Endothelial cell (in vitro differentiated cells): ENCODE results near the gene SLC30A4. TPM values are rescaled to one million over a fixed set of nuclear protein-coding genes. Genes with fewer than 3 reads are reported as not detected.
"Not testable (repeated sequence)": the region's sequence is repeated elsewhere in the genome, so short reads cannot be mapped to it uniquely, and the experiment has no call there.

Experiments used
- DNase-seq: peaks from one replicate; pipeline ENCODE4 v3.0.0; 2021; ENCODE audit warnings: low spot score
- H3K27ac Mint-ChIP-seq: one replicate; pipeline ENCODE4 v1.8.0; 2021; ENCODE audit warnings: mixed read lengths, inconsistent platforms; ENCODE audit not compliant: unreplicated experiment
- H3K27me3 Mint-ChIP-seq: one replicate; pipeline ENCODE4 v1.8.0; 2021; ENCODE audit warnings: mild to moderate bottlenecking, moderate library complexity, mixed read lengths, inconsistent platforms; ENCODE audit not compliant: unreplicated experiment
- H3K36me3 Mint-ChIP-seq: one replicate; pipeline ENCODE4 v1.8.0; 2021; ENCODE audit warnings: mild to moderate bottlenecking, low read depth, mixed read lengths, inconsistent platforms; ENCODE audit not compliant: unreplicated experiment
- H3K4me1 Mint-ChIP-seq: one replicate; pipeline ENCODE4 v1.8.0; 2021; ENCODE audit warnings: mild to moderate bottlenecking, mixed read lengths, inconsistent platforms; ENCODE audit not compliant: unreplicated experiment
- H3K4me3 Mint-ChIP-seq: one replicate; pipeline ENCODE4 v1.8.0; 2021; ENCODE audit warnings: mild to moderate bottlenecking, mixed read lengths, inconsistent platforms; ENCODE audit not compliant: unreplicated experiment
- H3K9me3 Mint-ChIP-seq: one replicate; pipeline ENCODE4 v1.8.0; 2021; ENCODE audit warnings: mixed read lengths, inconsistent platforms; ENCODE audit not compliant: unreplicated experiment
- total RNA-seq: library from RNA; stranded (reverse); fragmentation: NEBNext Ultra II Directional; extraction: Animal tissue kit (Norgen Biotek cat#: 25700); gene quantifications from one replicate; pipeline ENCODE4 v1.2.1, GENCODE V29; 2021; ENCODE audit not compliant: unreplicated experiment
- TF ChIP-seq, protein P1 (sequence below): fragments of 200-600 bp; sonication (generic); IDR thresholded peaks from one replicate; pipeline ENCODE4 v1.5.0; 2021; ENCODE audit warnings: antibody characterized with exemption; ENCODE audit not compliant: unreplicated experiment

SLC30A4 gene
- total RNA-seq, 1 donor from 2014 or later = 0.64 TPM

DNA sequence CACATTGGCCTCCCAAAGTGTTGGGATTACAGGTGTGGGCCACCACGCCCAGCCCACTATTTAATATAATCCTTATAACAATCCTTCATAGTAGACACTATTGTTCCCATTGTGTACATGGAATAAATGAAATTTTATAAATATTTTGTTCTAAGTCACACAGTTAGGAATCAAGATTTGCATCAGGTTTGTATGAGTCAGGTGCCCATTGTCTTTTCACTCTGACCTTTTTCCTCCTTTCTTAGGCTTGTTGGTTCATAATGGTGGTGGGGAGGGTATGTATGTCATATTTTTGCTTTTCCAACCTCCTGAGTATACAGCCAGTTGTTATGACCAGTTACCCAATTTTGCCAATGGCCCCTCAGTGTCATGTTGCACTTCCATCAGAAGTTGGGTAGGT is 18.0 kb upstream of the SLC30A4 start:
- DNase-seq = no peak
- no peaks in the 10 kb centered on the region for H3K36me3 Mint-ChIP-seq
- H3K4me3 Mint-ChIP-seq = no peak overlapping the region
- no peaks in the 10 kb centered on the region for H3K9me3 Mint-ChIP-seq
- H3K27me3 Mint-ChIP-seq = peaks cover 4% of the 10 kb centered on the region
- TF ChIP-seq, protein P1, sequence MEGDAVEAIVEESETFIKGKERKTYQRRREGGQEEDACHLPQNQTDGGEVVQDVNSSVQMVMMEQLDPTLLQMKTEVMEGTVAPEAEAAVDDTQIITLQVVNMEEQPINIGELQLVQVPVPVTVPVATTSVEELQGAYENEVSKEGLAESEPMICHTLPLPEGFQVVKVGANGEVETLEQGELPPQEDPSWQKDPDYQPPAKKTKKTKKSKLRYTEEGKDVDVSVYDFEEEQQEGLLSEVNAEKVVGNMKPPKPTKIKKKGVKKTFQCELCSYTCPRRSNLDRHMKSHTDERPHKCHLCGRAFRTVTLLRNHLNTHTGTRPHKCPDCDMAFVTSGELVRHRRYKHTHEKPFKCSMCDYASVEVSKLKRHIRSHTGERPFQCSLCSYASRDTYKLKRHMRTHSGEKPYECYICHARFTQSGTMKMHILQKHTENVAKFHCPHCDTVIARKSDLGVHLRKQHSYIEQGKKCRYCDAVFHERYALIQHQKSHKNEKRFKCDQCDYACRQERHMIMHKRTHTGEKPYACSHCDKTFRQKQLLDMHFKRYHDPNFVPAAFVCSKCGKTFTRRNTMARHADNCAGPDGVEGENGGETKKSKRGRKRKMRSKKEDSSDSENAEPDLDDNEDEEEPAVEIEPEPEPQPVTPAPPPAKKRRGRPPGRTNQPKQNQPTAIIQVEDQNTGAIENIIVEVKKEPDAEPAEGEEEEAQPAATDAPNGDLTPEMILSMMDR = no peak
- no peaks in the 10 kb centered on the region for H3K4me1 Mint-ChIP-seq
- no peak overlapping the region for H3K27ac Mint-ChIP-seq

- H3K9me3 Mint-ChIP-seq = no peaks in the 10 kb centered on the region
- no peaks in the 10 kb centered on the region for H3K36me3 Mint-ChIP-seq
- no peak for DNase-seq
- H3K27ac Mint-ChIP-seq = no peak overlapping the region
- TF ChIP-seq, protein P1 = no peak
- no peak overlapping the region for H3K4me3 Mint-ChIP-seq
- no peaks in the 10 kb centered on the region for H3K4me1 Mint-ChIP-seq
- peaks cover 4% of the 10 kb centered on the region for H3K27me3 Mint-ChIP-seq
Observed at GRCh38 chr15:45539680-45540079, 17.1 kb upstream of the SLC30A4 start.

GRCh38 chr15:45536934-45537333 is 14.4 kb upstream of the SLC30A4 start:
- TF ChIP-seq, protein P1 = no peak
- no peak overlapping the region for H3K4me3 Mint-ChIP-seq
- DNase-seq = no peak
- no peaks in the 10 kb centered on the region for H3K9me3 Mint-ChIP-seq
- no peaks in the 10 kb centered on the region for H3K36me3 Mint-ChIP-seq
- H3K27me3 Mint-ChIP-seq = peaks cover 5% of the 10 kb centered on the region
- H3K4me1 Mint-ChIP-seq = no peaks in the 10 kb centered on the region
- no peak overlapping the region for H3K27ac Mint-ChIP-seq

- H3K4me1 Mint-ChIP-seq = no peaks in the 10 kb centered on the region
- peaks cover 5% of the 10 kb centered on the region for H3K27me3 Mint-ChIP-seq
- TF ChIP-seq, protein P1 = no peak
- no peak overlapping the region for H3K4me3 Mint-ChIP-seq
- H3K36me3 Mint-ChIP-seq = no peaks in the 10 kb centered on the region
- no peak for DNase-seq
- H3K27ac Mint-ChIP-seq = no peak overlapping the region
- no peaks in the 10 kb centered on the region for H3K9me3 Mint-ChIP-seq
Observed at GRCh38 chr15:45535486-45536042, 13.0 kb upstream of the SLC30A4 start.

DNA sequence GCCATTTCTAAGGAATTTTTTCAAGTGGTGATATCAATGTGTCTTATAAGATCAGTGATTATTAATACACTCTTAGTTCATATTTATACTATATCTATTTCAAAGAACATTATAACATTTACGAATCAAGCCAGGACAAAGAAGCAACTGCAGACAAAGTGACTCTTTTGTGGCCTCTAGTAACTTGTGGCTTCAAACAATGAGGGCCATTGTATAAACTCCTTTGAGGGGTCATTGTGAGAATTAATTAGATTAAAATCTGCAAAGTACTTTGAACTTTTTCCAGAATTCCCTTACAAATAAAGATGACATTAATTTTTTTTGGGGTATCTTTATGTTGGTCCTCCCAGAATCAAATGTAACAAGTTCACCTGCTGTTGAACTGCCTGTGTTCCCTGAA is 12.3 kb upstream of the SLC30A4 start:
- H3K4me1 Mint-ChIP-seq = no peaks in the 10 kb centered on the region

DNA sequence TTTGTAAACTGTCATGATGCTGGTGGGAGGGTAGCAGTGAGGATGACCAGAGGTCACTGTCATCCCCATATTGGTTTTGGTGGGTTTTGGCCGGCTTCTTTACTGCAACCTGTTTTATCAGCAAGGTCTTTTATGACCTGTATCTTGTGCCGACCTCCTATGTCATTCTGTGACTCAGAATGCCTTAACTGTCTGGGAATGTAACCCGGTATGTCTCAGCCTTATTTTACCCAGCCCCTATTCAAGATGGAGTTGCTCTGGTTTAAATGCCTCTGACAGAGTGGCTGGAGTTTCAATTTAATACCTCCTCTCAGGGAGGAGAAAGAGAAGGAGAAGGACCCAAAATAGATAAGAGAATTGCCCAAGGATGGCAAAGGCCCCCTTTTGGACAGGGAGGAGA is 10.3 kb upstream of the SLC30A4 start:
- not testable (repeated sequence) for H3K36me3 Mint-ChIP-seq, H3K27me3 Mint-ChIP-seq, H3K4me3 Mint-ChIP-seq, DNase-seq, H3K4me1 Mint-ChIP-seq, H3K27ac Mint-ChIP-seq, H3K9me3 Mint-ChIP-seq

More for the DNA sequence above, 12.3 kb upstream of the SLC30A4 start:
- H3K27ac Mint-ChIP-seq = no peak overlapping the region
- H3K4me3 Mint-ChIP-seq = no peak overlapping the region
- H3K27me3 Mint-ChIP-seq = peaks cover 5% of the 10 kb centered on the region
- TF ChIP-seq, protein P1 = no peak
- no peaks in the 10 kb centered on the region for H3K36me3 Mint-ChIP-seq
- DNase-seq = no peak
- H3K9me3 Mint-ChIP-seq = no peaks in the 10 kb centered on the region
